Sigmoid colon (tissue), 7 donors: ENCODE data around the gene SIRPG. TPM values are rescaled to one million over a fixed set of nuclear protein-coding genes. Genes with fewer than 3 reads are reported as not detected.

Source experiments
- DNase-seq: peaks from one replicate; pipeline ENCODE4 v3.0.0-alpha.2; 2019
- H3K27ac ChIP-seq, 4 donors: fragments of 200-600 bp; sonication (generic); one replicate each; pipeline ENCODE4 v1.5.1; 2016 to 2019; ENCODE audit warnings: mild to moderate bottlenecking in 1 of 4
- H3K27me3 ChIP-seq, 3 donors: fragments of 200-600 bp; sonication (generic); one replicate each; pipeline ENCODE4 v1.5.1; 2019; ENCODE audit warnings: mild to moderate bottlenecking in 1 of 3
- H3K36me3 ChIP-seq, 4 donors: fragments of 200-600 bp; sonication (generic); one replicate each; pipeline ENCODE4 v1.5.1; 2016 to 2019
- H3K4me1 ChIP-seq, 4 donors: fragments of 200-600 bp; sonication (generic); one replicate each; pipeline ENCODE4 v1.5.1; 2017 to 2019
- H3K4me3 ChIP-seq, 4 donors: fragments of 200-600 bp; sonication (generic); one replicate each; pipeline ENCODE4 v1.5.1; 2017 to 2019; ENCODE audit warnings: mild to moderate bottlenecking in 2 of 4, moderate library complexity in 1 of 4
- H3K9me3 ChIP-seq, 4 donors: fragments of 200-600 bp in 3 of 4; sonication (generic) in 3 of 4; one replicate each; pipeline versions ENCODE4 v1.5.1 to v1.6.1; 2013 to 2019
- EP300 ChIP-seq, 4 donors: sonication (generic); formaldehyde crosslinking; IDR thresholded peaks; one replicate each; pipeline ENCODE4 v1.6.1; 2017; ENCODE audit warnings: antibody characterized with exemption in 4 of 4
- POLR2A ChIP-seq, 2 donors: fragments of 450-650 bp; IDR thresholded peaks; one replicate each; pipeline ENCODE4 v1.6.1; 2016; ENCODE audit warnings: antibody characterized with exemption in 2 of 2, mild to moderate bottlenecking in 2 of 2, moderate library complexity in 2 of 2
- POLR2AphosphoS5 ChIP-seq, 4 donors: sonication (generic); formaldehyde crosslinking; IDR thresholded peaks; one replicate each; pipeline ENCODE4 v1.6.1; 2017; ENCODE audit warnings: antibody characterized with exemption in 4 of 4
- WGBS, 2 donors: extraction: QIAGEN DNeasy Blood & Tissue Kit; methylation state at CpG; one replicate each; pipeline ENCODE4 v1.1.7; 2013; 5-methylcytosine and 5-hydroxymethylcytosine counted together
- intact Hi-C: fragments of 100-400 bp; cut with DNase I; formaldehyde crosslinking; loops from one replicate; pipeline ENCODE4 v1.15.1; 2023
- polyA plus RNA-seq, 3 donors: library from polyadenylated mRNA; stranded (reverse); fragments of 200-250 nt; gene quantifications; one replicate each; pipeline ENCODE4 v1.2.3, GENCODE V29; 2013
- total RNA-seq, 4 donors: library from RNA; depleted of rRNA; stranded (reverse); fragments of >200 nt; gene quantifications; one replicate each; pipeline ENCODE4 v1.1.0, GENCODE V29; 2016
- TF ChIP-seq, protein P1 (sequence below), 4 experiments: fragments of 450-650 bp in 3 of 4; fragments of 200-600 bp in 1 of 4; IDR thresholded peaks; one replicate each; pipeline ENCODE4 v1.5.1; 2016 to 2019; ENCODE audit warnings: antibody characterized with exemption in 4 of 4, mild to moderate bottlenecking in 3 of 4, moderate library complexity in 2 of 4
- donor health status: healthy with polysubstance abuse.
- donor health status: Bipolar disorder and iron deficiency.
- donor health status: healthy.

The SIRPG gene
- total and polyA plus RNA-seq, 7 donors = 0.27 to 11.0 (median 0.60) TPM; not detected in 4

DNA sequence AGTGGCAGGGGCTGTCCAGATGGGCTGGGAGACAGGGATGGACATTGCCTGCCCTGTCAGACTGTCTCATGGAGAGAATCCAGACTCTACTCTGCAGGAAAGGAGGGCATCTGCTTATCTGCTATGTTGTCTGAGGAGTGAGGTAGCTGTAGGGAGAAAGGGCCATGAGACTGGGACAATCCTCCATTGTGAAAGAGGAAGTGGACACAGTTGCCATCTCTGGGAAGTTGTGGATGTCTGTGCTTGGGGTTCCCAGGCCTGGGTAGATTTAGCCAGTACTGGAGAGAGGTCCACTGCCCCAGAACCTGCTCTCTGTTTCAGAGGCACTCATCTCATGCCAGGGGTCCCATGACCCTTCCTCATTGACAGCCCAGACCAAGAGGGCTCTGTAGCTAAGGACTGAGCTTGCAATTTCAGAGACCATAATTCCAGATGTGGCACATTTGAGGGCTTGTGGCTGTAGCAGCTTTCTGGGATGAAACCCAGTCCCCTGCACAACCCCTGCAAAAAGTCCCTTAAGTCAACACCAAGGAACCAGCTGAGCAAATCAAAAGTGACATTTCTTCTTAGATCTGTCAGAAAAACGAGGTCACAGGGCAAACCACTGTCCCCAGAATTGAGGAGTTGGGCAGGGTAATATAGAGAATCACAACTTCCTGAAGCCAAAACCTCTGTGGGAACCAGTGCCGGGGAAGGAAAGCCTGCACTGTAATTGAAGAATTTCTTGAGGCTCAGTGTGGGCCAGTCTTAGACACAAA lies 4.1 kb upstream of the SIRPG start:
- intact Hi-C loops = no loop called here
- WGBS, 2 donors = 19 to 34% methylated on average over 2 of the region's 2 CpGs

DNA sequence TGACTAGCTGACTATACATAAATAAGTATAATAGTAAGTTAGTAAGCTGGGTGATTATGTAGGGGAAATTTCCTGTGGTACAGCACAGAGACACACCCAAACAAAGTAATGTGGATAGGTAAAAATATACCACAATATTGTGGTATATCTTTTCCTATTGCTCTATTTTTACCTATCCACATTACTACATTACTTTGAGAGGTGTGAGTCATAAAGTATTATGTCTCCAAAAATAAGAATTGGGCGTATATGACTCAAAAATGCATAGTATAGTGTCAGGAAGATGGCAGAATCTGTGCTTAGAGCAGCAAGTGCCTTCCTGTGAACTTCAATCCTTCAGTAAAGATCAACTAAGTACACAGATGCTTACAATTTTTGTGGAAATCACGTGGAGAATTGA lies 2.7 kb upstream of the SIRPG start:
- WGBS, 2 donors = 50 to 68% methylated on average over 2 of the region's 2 CpGs
- intact Hi-C loops = no loop called here
- no peaks in the 10 kb centered on the region for H3K27me3 ChIP-seq
- no peaks in the 10 kb centered on the region for H3K4me1 ChIP-seq
- no peak overlapping the region for H3K4me3 ChIP-seq
- no peaks in the 10 kb centered on the region for H3K36me3 ChIP-seq
- H3K9me3 ChIP-seq = no peaks in the 10 kb centered on the region
- no peak overlapping the region for H3K27ac ChIP-seq
- no peak for DNase-seq
- TF ChIP-seq EP300 (IDR thresholded peaks at IDR 0.05) = no peak
- TF ChIP-seq POLR2AphosphoS5 (IDR thresholded peaks at IDR 0.05) = no peak
- no peak for TF ChIP-seq POLR2A (IDR thresholded peaks at IDR 0.05)
- TF ChIP-seq, protein P1, sequence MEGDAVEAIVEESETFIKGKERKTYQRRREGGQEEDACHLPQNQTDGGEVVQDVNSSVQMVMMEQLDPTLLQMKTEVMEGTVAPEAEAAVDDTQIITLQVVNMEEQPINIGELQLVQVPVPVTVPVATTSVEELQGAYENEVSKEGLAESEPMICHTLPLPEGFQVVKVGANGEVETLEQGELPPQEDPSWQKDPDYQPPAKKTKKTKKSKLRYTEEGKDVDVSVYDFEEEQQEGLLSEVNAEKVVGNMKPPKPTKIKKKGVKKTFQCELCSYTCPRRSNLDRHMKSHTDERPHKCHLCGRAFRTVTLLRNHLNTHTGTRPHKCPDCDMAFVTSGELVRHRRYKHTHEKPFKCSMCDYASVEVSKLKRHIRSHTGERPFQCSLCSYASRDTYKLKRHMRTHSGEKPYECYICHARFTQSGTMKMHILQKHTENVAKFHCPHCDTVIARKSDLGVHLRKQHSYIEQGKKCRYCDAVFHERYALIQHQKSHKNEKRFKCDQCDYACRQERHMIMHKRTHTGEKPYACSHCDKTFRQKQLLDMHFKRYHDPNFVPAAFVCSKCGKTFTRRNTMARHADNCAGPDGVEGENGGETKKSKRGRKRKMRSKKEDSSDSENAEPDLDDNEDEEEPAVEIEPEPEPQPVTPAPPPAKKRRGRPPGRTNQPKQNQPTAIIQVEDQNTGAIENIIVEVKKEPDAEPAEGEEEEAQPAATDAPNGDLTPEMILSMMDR (IDR thresholded peaks at IDR 0.05) = no peak

More for the DNA sequence above, 4.1 kb upstream of the SIRPG start:
- H3K4me1 ChIP-seq = no peaks in the 10 kb centered on the region
- no peak for DNase-seq
- no peaks in the 10 kb centered on the region for H3K27me3 ChIP-seq
- H3K27ac ChIP-seq = no peak overlapping the region
- H3K36me3 ChIP-seq = no peaks in the 10 kb centered on the region
- TF ChIP-seq POLR2A (IDR thresholded peaks at IDR 0.05) (no peak), EP300 (IDR thresholded peaks at IDR 0.05) (no peak), POLR2AphosphoS5 (IDR thresholded peaks at IDR 0.05) (no peak)
- TF ChIP-seq, protein P1 (IDR thresholded peaks at IDR 0.05) = no peak
- no peak overlapping the region for H3K4me3 ChIP-seq
- no peaks in the 10 kb centered on the region for H3K9me3 ChIP-seq

DNA sequence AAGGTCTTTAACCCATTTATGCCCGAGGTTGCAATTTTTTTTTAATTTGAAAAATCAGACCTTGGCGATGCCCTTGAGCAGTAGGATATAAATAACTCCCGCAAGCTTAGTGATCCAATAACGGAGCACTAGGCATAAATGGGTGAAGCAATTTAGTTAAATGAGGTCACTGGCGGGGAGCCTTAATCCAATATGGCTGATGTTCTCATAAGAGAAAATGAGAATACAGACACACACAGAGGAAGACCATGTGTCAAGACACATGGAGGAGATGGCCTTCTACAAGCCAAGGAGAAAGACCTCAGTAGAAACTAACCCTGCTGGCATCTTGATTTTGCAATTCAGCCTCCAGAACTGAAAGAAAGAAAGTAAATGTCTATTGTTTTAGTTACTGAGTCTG lies 735 bp downstream of the SIRPG start:
- no peak overlapping the region for H3K4me3 ChIP-seq
- no peaks in the 10 kb centered on the region for H3K4me1 ChIP-seq
- TF ChIP-seq POLR2A (IDR thresholded peaks at IDR 0.05) (no peak), EP300 (IDR thresholded peaks at IDR 0.05) (no peak), POLR2AphosphoS5 (IDR thresholded peaks at IDR 0.05) (no peak)
- TF ChIP-seq, protein P1 (IDR thresholded peaks at IDR 0.05) = no peak
- WGBS, 2 donors = 78 to 83% methylated on average over 5 of the region's 5 CpGs
- no peak overlapping the region for H3K27ac ChIP-seq
- H3K36me3 ChIP-seq = no peaks in the 10 kb centered on the region
- DNase-seq = no peak
- no peaks in the 10 kb centered on the region for H3K9me3 ChIP-seq
- intact Hi-C loops = no loop called here
- no peaks in the 10 kb centered on the region for H3K27me3 ChIP-seq

DNA sequence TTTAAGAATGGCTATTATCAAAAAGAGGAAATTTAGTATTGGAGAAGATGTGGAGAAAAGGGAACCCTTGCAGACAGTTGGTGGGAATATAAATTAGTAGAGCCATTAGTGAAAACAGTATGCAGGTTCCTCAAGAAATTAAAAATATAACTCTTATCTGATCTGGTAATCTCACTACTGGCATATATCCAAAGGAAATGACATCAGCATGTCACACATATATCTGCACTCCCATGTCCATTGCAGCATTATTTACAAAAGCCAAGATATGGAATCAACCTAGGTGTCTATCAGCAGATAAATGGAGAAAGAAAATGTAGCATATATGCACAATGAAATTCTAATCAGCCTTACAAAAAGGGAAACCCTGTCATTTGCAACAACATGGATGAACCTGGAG lies 2.6 kb downstream of the SIRPG start:
- intact Hi-C loops = no loop called here
- no peaks in the 10 kb centered on the region for H3K27me3 ChIP-seq
- no peak overlapping the region for H3K4me3 ChIP-seq
- H3K36me3 ChIP-seq = no peaks in the 10 kb centered on the region
- no peaks in the 10 kb centered on the region for H3K9me3 ChIP-seq
- TF ChIP-seq POLR2A (IDR thresholded peaks at IDR 0.05) = no peak
- TF ChIP-seq EP300 (IDR thresholded peaks at IDR 0.05) = no peak
- TF ChIP-seq, protein P1 (IDR thresholded peaks at IDR 0.05) = no peak
- TF ChIP-seq POLR2AphosphoS5 (IDR thresholded peaks at IDR 0.05) = no peak
- no peak overlapping the region for H3K27ac ChIP-seq
- no peaks in the 10 kb centered on the region for H3K4me1 ChIP-seq
- DNase-seq = no peak

DNA sequence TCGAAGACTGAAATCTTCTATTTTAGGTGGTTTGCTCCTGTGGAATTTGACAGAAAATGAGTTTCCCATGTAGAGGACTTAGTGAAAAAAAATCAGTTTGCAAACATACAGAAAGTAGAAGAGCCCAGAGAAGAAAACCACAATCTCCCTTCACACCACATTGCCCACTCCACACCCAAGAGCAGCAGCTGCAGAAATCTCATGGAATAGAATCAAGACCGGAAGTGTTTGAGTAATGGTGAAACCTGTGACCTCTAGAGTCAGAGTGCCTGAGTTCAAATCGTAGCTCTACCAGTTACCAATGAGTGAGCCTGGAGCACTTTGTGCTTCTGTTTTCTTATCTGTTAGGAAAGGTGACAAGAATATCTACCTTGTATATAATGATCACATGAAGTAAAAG lies 4.6 kb downstream of the SIRPG start:
- Histone ChIP-seq H3K9me3 (no peaks in the 10 kb centered on the region), H3K27me3 (no peaks in the 10 kb centered on the region), H3K27ac (no peak overlapping the region), H3K4me3 (no peak overlapping the region), H3K36me3 (no peaks in the 10 kb centered on the region), H3K4me1 (no peaks in the 10 kb centered on the region)
- TF ChIP-seq, protein P1 (IDR thresholded peaks at IDR 0.05) = no peak
- TF ChIP-seq EP300 (IDR thresholded peaks at IDR 0.05) (no peak), POLR2AphosphoS5 (IDR thresholded peaks at IDR 0.05) (no peak), POLR2A (IDR thresholded peaks at IDR 0.05) (no peak)
- WGBS, 2 donors = 67 to 75% methylated on average over 3 of the region's 3 CpGs
- no peak for DNase-seq
- intact Hi-C loops = no loop called here
